ENCODE measurements around the gene TESK2. TPM values are rescaled to one million over a fixed set of nuclear protein-coding genes. Genes with fewer than 3 reads are reported as not detected.
"Not testable (repeated sequence)": the region's sequence is repeated elsewhere in the genome, so short reads cannot be mapped to it uniquely, and the experiment has no call there.

The TESK2 gene
- total RNA-seq, 2 donors from 2014 or later, result 4.9 to 6.5 TPM

GRCh38 chr1:45518910-45519309 is 27.9 kb upstream of the TESK2 start:
- Mint-ChIP-seq H3K4me3 (peak overlapping the region; percentile 19), H3K27ac (no peak overlapping the region), H3K36me3 (ENCODE audit: low read depth) (no peaks in the 10 kb centered on the region), H3K4me1 (peaks cover 35% of the 10 kb centered on the region), H3K27me3 (no peaks in the 10 kb centered on the region)
- ATAC-seq (no peak), DNase-seq (no peak)
- no peaks in the 10 kb centered on the region for H3K9me3 ChIP-seq (ENCODE audit: control insufficient read depth, low read length, poor library complexity, severe bottlenecking)

GRCh38 chr1:45518366-45518765 is 27.4 kb upstream of the TESK2 start:
- not testable (repeated sequence) for DNase-seq; H3K27me3 Mint-ChIP-seq; H3K27ac Mint-ChIP-seq; H3K9me3 ChIP-seq (ENCODE audit: control insufficient read depth, low read length, poor library complexity, severe bottlenecking); H3K4me3 Mint-ChIP-seq; H3K36me3 Mint-ChIP-seq (ENCODE audit: low read depth); ATAC-seq
- peaks cover 35% of the 10 kb centered on the region for H3K4me1 Mint-ChIP-seq

- H3K27ac Mint-ChIP-seq, result peak overlapping the region; percentile 34
- H3K9me3 ChIP-seq (ENCODE audit: control insufficient read depth, low read length, poor library complexity, severe bottlenecking), result no peaks in the 10 kb centered on the region
- H3K4me3 Mint-ChIP-seq, result no peak overlapping the region
- peaks cover 22% of the 10 kb centered on the region for H3K4me1 Mint-ChIP-seq
- DNase-seq (no peak), ATAC-seq (no peak)
- no peaks in the 10 kb centered on the region for H3K27me3 Mint-ChIP-seq
- H3K36me3 Mint-ChIP-seq (ENCODE audit: low read depth), result peaks cover 2% of the 10 kb centered on the region
Observed at GRCh38 chr1:45516465-45516864, 25.5 kb upstream of the TESK2 start.

GRCh38 chr1:45516036-45516435 is 25.1 kb upstream of the TESK2 start:
- no peak for ATAC-seq
- Mint-ChIP-seq H3K36me3 (ENCODE audit: low read depth) (peaks cover 5% of the 10 kb centered on the region), H3K27ac (peak overlapping the region; percentile 34), H3K4me1 (peaks cover 20% of the 10 kb centered on the region), H3K27me3 (no peaks in the 10 kb centered on the region), H3K4me3 (no peak overlapping the region)
- DNase-seq, result no peak
- H3K9me3 ChIP-seq (ENCODE audit: control insufficient read depth, low read length, poor library complexity, severe bottlenecking), result no peaks in the 10 kb centered on the region

- H3K27ac Mint-ChIP-seq; H3K27me3 Mint-ChIP-seq; H3K4me1 Mint-ChIP-seq; DNase-seq; H3K4me3 Mint-ChIP-seq; H3K9me3 ChIP-seq (ENCODE audit: control insufficient read depth, low read length, poor library complexity, severe bottlenecking); ATAC-seq; H3K36me3 Mint-ChIP-seq (ENCODE audit: low read depth): not testable (repeated sequence)
Observed at GRCh38 chr1:45513532-45514260, 22.7 kb upstream of the TESK2 start.

GRCh38 chr1:45512641-45513054 is 21.7 kb upstream of the TESK2 start:
- H3K4me3 Mint-ChIP-seq, result no peak overlapping the region
- H3K27ac Mint-ChIP-seq, result peak overlapping the region; percentile 56
- ATAC-seq (peak; percentile 76), DNase-seq (peak in 2 of 3 donors; percentile 19 to 43)
- H3K9me3 ChIP-seq (ENCODE audit: control insufficient read depth, low read length, poor library complexity, severe bottlenecking), result no peaks in the 10 kb centered on the region
- no peaks in the 10 kb centered on the region for H3K27me3 Mint-ChIP-seq
- peaks cover 10% of the 10 kb centered on the region for H3K4me1 Mint-ChIP-seq
- peaks cover 5% of the 10 kb centered on the region for H3K36me3 Mint-ChIP-seq (ENCODE audit: low read depth)

GRCh38 chr1:45510972-45511527 is 20.1 kb upstream of the TESK2 start:
- no peak for ATAC-seq
- Mint-ChIP-seq H3K36me3 (ENCODE audit: low read depth) (peaks cover 5% of the 10 kb centered on the region), H3K4me1 (peaks cover 12% of the 10 kb centered on the region)

GRCh38 chr1:45510036-45510971 is 19.3 kb upstream of the TESK2 start:
- H3K9me3 ChIP-seq (ENCODE audit: control insufficient read depth, low read length, poor library complexity, severe bottlenecking), result no peaks in the 10 kb centered on the region
- H3K27ac Mint-ChIP-seq, result peak overlapping the region; percentile 14
- no peak overlapping the region for H3K4me3 Mint-ChIP-seq
- peaks cover 5% of the 10 kb centered on the region for H3K36me3 Mint-ChIP-seq (ENCODE audit: low read depth)
- no peaks in the 10 kb centered on the region for H3K27me3 Mint-ChIP-seq
- DNase-seq, result no peak
- H3K4me1 Mint-ChIP-seq, result peaks cover 10% of the 10 kb centered on the region
- ATAC-seq, result no peak

More at GRCh38 chr1:45510972-45511527, 20.1 kb upstream of the TESK2 start:
- H3K27me3 Mint-ChIP-seq, result no peaks in the 10 kb centered on the region
- H3K4me3 Mint-ChIP-seq, result no peak overlapping the region
- DNase-seq, result no peak
- no peaks in the 10 kb centered on the region for H3K9me3 ChIP-seq (ENCODE audit: control insufficient read depth, low read length, poor library complexity, severe bottlenecking)
- H3K27ac Mint-ChIP-seq, result peak overlapping the region; percentile 14

- no peak for ATAC-seq
- H3K4me1 Mint-ChIP-seq, result peaks cover 7% of the 10 kb centered on the region
- no peak overlapping the region for H3K4me3 Mint-ChIP-seq
- no peak for DNase-seq
- no peaks in the 10 kb centered on the region for H3K27me3 Mint-ChIP-seq
- H3K9me3 ChIP-seq (ENCODE audit: control insufficient read depth, low read length, poor library complexity, severe bottlenecking), result no peaks in the 10 kb centered on the region
- H3K27ac Mint-ChIP-seq, result peak overlapping the region; percentile 90
- H3K36me3 Mint-ChIP-seq (ENCODE audit: low read depth), result peaks cover 5% of the 10 kb centered on the region
Observed at GRCh38 chr1:45508295-45509151, 17.6 kb upstream of the TESK2 start.

- H3K36me3 Mint-ChIP-seq (ENCODE audit: low read depth), result peaks cover 5% of the 10 kb centered on the region
Observed at GRCh38 chr1:45507893-45508292, 16.9 kb upstream of the TESK2 start.

GRCh38 chr1:45507195-45507594 is 16.2 kb upstream of the TESK2 start:
- peaks cover 4% of the 10 kb centered on the region for H3K4me1 Mint-ChIP-seq
- no peak for ATAC-seq
- peaks cover 5% of the 10 kb centered on the region for H3K36me3 Mint-ChIP-seq (ENCODE audit: low read depth)
- peak overlapping the region; percentile 90 for H3K27ac Mint-ChIP-seq
- no peaks in the 10 kb centered on the region for H3K27me3 Mint-ChIP-seq
- DNase-seq, result no peak
- H3K4me3 Mint-ChIP-seq, result no peak overlapping the region
- H3K9me3 ChIP-seq (ENCODE audit: control insufficient read depth, low read length, poor library complexity, severe bottlenecking), result no peaks in the 10 kb centered on the region

More at GRCh38 chr1:45507893-45508292, 16.9 kb upstream of the TESK2 start:
- ATAC-seq, result no peak
- H3K27ac Mint-ChIP-seq, result peak overlapping the region; percentile 90
- DNase-seq, result no peak
- no peaks in the 10 kb centered on the region for H3K27me3 Mint-ChIP-seq
- peaks cover 7% of the 10 kb centered on the region for H3K4me1 Mint-ChIP-seq
- no peaks in the 10 kb centered on the region for H3K9me3 ChIP-seq (ENCODE audit: control insufficient read depth, low read length, poor library complexity, severe bottlenecking)
- no peak overlapping the region for H3K4me3 Mint-ChIP-seq

- peaks cover 31% of the 10 kb centered on the region for H3K4me1 Mint-ChIP-seq
- H3K27me3 Mint-ChIP-seq, result no peaks in the 10 kb centered on the region
- H3K36me3 Mint-ChIP-seq (ENCODE audit: low read depth), result no peaks in the 10 kb centered on the region
- no peak overlapping the region for H3K27ac Mint-ChIP-seq
- H3K9me3 ChIP-seq (ENCODE audit: control insufficient read depth, low read length, poor library complexity, severe bottlenecking), result no peaks in the 10 kb centered on the region
- no peak overlapping the region for H3K4me3 Mint-ChIP-seq
- DNase-seq (no peak), ATAC-seq (no peak)
Observed at GRCh38 chr1:45503462-45504360, 12.7 kb upstream of the TESK2 start.
